Ramos (cell line): ENCODE measurements around the gene KDM7A.
"Not testable (repeated sequence)": the region's sequence is repeated elsewhere in the genome, so short reads cannot be mapped to it uniquely, and the experiment has no call there.

Experiments
- in situ Hi-C: fragments of 300-500 bp; cut with MboI; formaldehyde crosslinking; loops from one replicate; pipeline ENCODE4 v1.14.3; 2022; ENCODE audit warnings: low sequenced_read_pairs; ENCODE audit not compliant: unreplicated experiment

Gene KDM7A

GRCh38 chr7:140114817-140115216, 62.0 kb downstream of the KDM7A start:
- in situ Hi-C loops = not testable (repeated sequence)

- in situ Hi-C loops = not testable (repeated sequence)
These were observed 68.0 kb downstream of the KDM7A start for GRCh38 chr7:140108777-140109176.

GRCh38 chr7:140096459-140096858, 80.3 kb downstream of the KDM7A start:
- in situ Hi-C loops = no loop called here

- in situ Hi-C loops = no loop called here
These were observed 83.4 kb downstream of the KDM7A start for GRCh38 chr7:140093375-140093774.

- in situ Hi-C loops = no loop called here
These were observed 91.3 kb downstream of the KDM7A start for GRCh38 chr7:140085447-140085846.

- in situ Hi-C loops = no loop called here
These were observed 91.8 kb downstream of the KDM7A start for GRCh38 chr7:140084972-140085371.

GRCh38 chr7:140084142-140084655, 92.6 kb downstream of the KDM7A start:
- in situ Hi-C loops = no loop called here

- in situ Hi-C loops = no loop called here
These were observed 94.0 kb downstream of the KDM7A start for GRCh38 chr7:140082770-140083169.

- in situ Hi-C loops = no loop called here
These were observed 94.9 kb downstream of the KDM7A start for GRCh38 chr7:140081774-140082425.

GRCh38 chr7:140080919-140081318, 95.9 kb downstream of the KDM7A start:
- in situ Hi-C loops = no loop called here

GRCh38 chr7:140079121-140079536, 97.7 kb downstream of the KDM7A start:
- in situ Hi-C loops = no loop called here

- in situ Hi-C loops = no loop called here
These were observed 98.4 kb downstream of the KDM7A start for GRCh38 chr7:140078392-140078791.

- in situ Hi-C loops = no loop called here
These were observed 102.0 kb downstream of the KDM7A start for GRCh38 chr7:140074780-140075179.

GRCh38 chr7:140070546-140070945, 106.2 kb downstream of the KDM7A start:
- in situ Hi-C loops = no loop called here

- in situ Hi-C loops = no loop called here
These were observed 107.4 kb downstream of the KDM7A start for GRCh38 chr7:140069298-140069949.

- in situ Hi-C loops = no loop called here
These were observed 108.8 kb downstream of the KDM7A start for GRCh38 chr7:140068033-140068432.

- in situ Hi-C loops = no loop called here
These were observed 109.7 kb downstream of the KDM7A start for GRCh38 chr7:140067052-140067451.

GRCh38 chr7:140062528-140063299, 114.1 kb downstream of the KDM7A start, which contains the start of gene PARP12:
TSS of gene PARP12 (minus strand) at chr7:140062951. CDS start at chr7:140062847, 104 bp downstream.
- in situ Hi-C loops = no loop called here

GRCh38 chr7:140062118-140062527, 114.7 kb downstream of the KDM7A start:
- in situ Hi-C loops = no loop called here

GRCh38 chr7:140061607-140061930, 115.2 kb downstream of the KDM7A start:
- in situ Hi-C loops = no loop called here
